ENCODE results near the gene EIF4E2. TPM values are rescaled to one million over a fixed set of nuclear protein-coding genes. Genes with fewer than 3 reads are reported as not detected.

EIF4E2 gene
- polyA plus RNA-seq, 1 experiment, result 40.5 TPM

- Histone ChIP-seq H3K9me3 (ENCODE audit: control insufficient read depth, insufficient read depth, low read length) (no peaks in the 10 kb centered on the region), H3K27me3 (ENCODE audit: control insufficient read depth, insufficient read depth, low read length) (peaks cover 44% of the 10 kb centered on the region), H3K27ac (ENCODE audit: low read depth, low read length) (no peak overlapping the region), H3K4me3 (ENCODE audit: low read depth, low read length) (no peak overlapping the region)
- ChIA-PET CTCF (interaction anchor here (1.1 kb wide), 1 partner anchor 72 kb away, joined by 3 read pairs; no protein-coding TSS in a partner anchor), POLR2A (no interaction called here)
- TF ChIP-seq CTCF (IDR thresholded peaks at IDR 0.05; ENCODE audit: low read depth, low read length), result no peak
- DNase-seq (ENCODE audit: low read depth, low spot score), result no peak
Measured at GRCh38 chr2:232516551-232516950, 33.9 kb upstream of the EIF4E2 start.

GRCh38 chr2:232518844-232519243 lies 31.6 kb upstream of the EIF4E2 start:
- no peak for TF ChIP-seq CTCF (IDR thresholded peaks at IDR 0.05; ENCODE audit: low read depth, low read length)
- peaks cover 48% of the 10 kb centered on the region for H3K27me3 ChIP-seq (ENCODE audit: control insufficient read depth, insufficient read depth, low read length)
- POLR2A ChIA-PET, result no interaction called here

GRCh38 chr2:232519581-232520438 lies 30.7 kb upstream of the EIF4E2 start, which contains the start of gene PRSS56:
Gene PRSS56, plus strand, starts transcription at chr2:232520388. Its CDS starts 211 bp downstream, at chr2:232520599.
- no peak for DNase-seq (ENCODE audit: low read depth, low spot score)
- TF ChIP-seq CTCF (IDR thresholded peaks at IDR 0.05; ENCODE audit: low read depth, low read length), result no peak
- Histone ChIP-seq H3K4me3 (ENCODE audit: low read depth, low read length) (no peak within 1 kb of the TSS), H3K27ac (ENCODE audit: low read depth, low read length) (no peak within 1 kb of the TSS), H3K9me3 (ENCODE audit: control insufficient read depth, insufficient read depth, low read length) (no peaks in the 10 kb centered on the region), H3K27me3 (ENCODE audit: control insufficient read depth, insufficient read depth, low read length) (peaks cover 52% of the 10 kb centered on the region)
- ChIA-PET POLR2A (interaction anchor here (0.6 kb wide), 1 partner anchor 709 kb away, joined by 4 read pairs; no protein-coding TSS in a partner anchor), CTCF (interaction anchor here (2.9 kb wide), 1 partner anchor 73 kb away, joined by 12 read pairs; no protein-coding TSS in a partner anchor)

More at GRCh38 chr2:232518844-232519243, 31.6 kb upstream of the EIF4E2 start:
- DNase-seq (ENCODE audit: low read depth, low spot score), result no peak
- Histone ChIP-seq H3K9me3 (ENCODE audit: control insufficient read depth, insufficient read depth, low read length) (no peaks in the 10 kb centered on the region), H3K27ac (ENCODE audit: low read depth, low read length) (no peak overlapping the region), H3K4me3 (ENCODE audit: low read depth, low read length) (no peak overlapping the region)
- CTCF ChIA-PET, result no interaction called here

GRCh38 chr2:232520489-232520888 lies 30.0 kb upstream of the EIF4E2 start:
- no peak overlapping the region for H3K4me3 ChIP-seq (ENCODE audit: low read depth, low read length)
- POLR2A ChIA-PET, result no interaction called here
- H3K9me3 ChIP-seq (ENCODE audit: control insufficient read depth, insufficient read depth, low read length), result no peaks in the 10 kb centered on the region
- TF ChIP-seq CTCF (IDR thresholded peaks at IDR 0.05; ENCODE audit: low read depth, low read length), result no peak
- no peak for DNase-seq (ENCODE audit: low read depth, low spot score)
- CTCF ChIA-PET, result interaction anchor here (1.5 to 2.9 kb wide), 3 partner anchors 18 to 620 kb away, joined by 4 to 12 read pairs (median 9); no protein-coding TSS in a partner anchor
- H3K27ac ChIP-seq (ENCODE audit: low read depth, low read length), result no peak overlapping the region
- H3K27me3 ChIP-seq (ENCODE audit: control insufficient read depth, insufficient read depth, low read length), result peaks cover 56% of the 10 kb centered on the region

DNA sequence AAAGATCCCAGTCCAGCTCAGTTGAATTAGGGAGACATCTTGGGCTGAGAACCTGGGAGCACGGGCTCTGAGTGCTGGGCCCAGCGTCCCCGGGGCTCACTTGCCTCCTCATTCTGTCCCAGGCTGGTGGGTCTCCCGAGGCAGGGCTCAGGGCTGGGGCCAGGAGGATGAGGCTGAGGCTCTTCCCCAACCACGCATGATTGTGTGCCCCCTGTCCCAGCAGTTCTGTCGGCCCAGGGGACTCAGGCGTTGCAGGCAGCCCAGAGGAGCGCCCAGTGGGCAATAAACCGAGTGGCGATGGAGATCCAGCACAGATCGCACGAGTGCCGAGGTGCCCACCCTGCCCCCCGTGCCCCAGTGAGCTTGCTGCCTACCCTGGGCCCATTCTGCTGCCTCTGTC lies 29.4 kb upstream of the EIF4E2 start:
- Histone ChIP-seq H3K27ac (ENCODE audit: low read depth, low read length) (no peak overlapping the region), H3K9me3 (ENCODE audit: control insufficient read depth, insufficient read depth, low read length) (no peaks in the 10 kb centered on the region), H3K27me3 (ENCODE audit: control insufficient read depth, insufficient read depth, low read length) (peaks cover 59% of the 10 kb centered on the region), H3K4me3 (ENCODE audit: low read depth, low read length) (no peak overlapping the region)
- TF ChIP-seq CTCF (IDR thresholded peaks at IDR 0.05; ENCODE audit: low read depth, low read length), result no peak
- no peak for DNase-seq (ENCODE audit: low read depth, low spot score)
- POLR2A ChIA-PET, result no interaction called here
- CTCF ChIA-PET, result interaction anchor here (0.8 to 2.9 kb wide), 4 partner anchors 10 to 621 kb away, joined by 4 to 12 read pairs (median 8); no protein-coding TSS in a partner anchor
